ENCODE results near the gene GAPVD1.
"Not testable (repeated sequence)": the region's sequence is repeated elsewhere in the genome, so short reads cannot be mapped to it uniquely, and the experiment has no call there.

The GAPVD1 gene

GRCh38 chr9:125284855-125285254, 23.2 kb downstream of the GAPVD1 start:
- Histone ChIP-seq H3K9me3 (replicated peaks; ENCODE audit: insufficient read depth, low read length) (no peaks in the 10 kb centered on the region), H3K4me2 (ENCODE audit: low read depth, low read length) (no peak overlapping the region), H3K9ac (ENCODE audit: low read length) (no peak overlapping the region), H2AFZ (ENCODE audit: low read length) (no peak overlapping the region), H3K36me3 (replicated peaks; ENCODE audit: insufficient read depth, low read length) (no peaks in the 10 kb centered on the region), H3F3A (ENCODE audit: insufficient read depth, low read length) (no peaks in the 10 kb centered on the region), H3K27ac (ENCODE audit: low read length) (no peak overlapping the region), H3K9me2 (replicated peaks; ENCODE audit: insufficient read depth, low read length) (no peaks in the 10 kb centered on the region), H3K4me3 (ENCODE audit: low read length) (no peak overlapping the region), H3K27me3 (replicated peaks; ENCODE audit: insufficient read depth, low read length) (no peaks in the 10 kb centered on the region), H3K4me1 (ENCODE audit: low read length) (no peaks in the 10 kb centered on the region), H4K20me1 (ENCODE audit: insufficient read depth, low read length) (no peaks in the 10 kb centered on the region; the same call in 1 of the 2 replicates), H3K79me2 (ENCODE audit: low read length) (peaks cover 85% of the 10 kb centered on the region)
- TF ChIP-seq EZH2phosphoT487 (IDR thresholded peaks at IDR 0.05; ENCODE audit: low read length) (no peak), CTCF (IDR thresholded peaks at IDR 0.05; ENCODE audit: low read length) (no peak), EZH2 (optimal IDR thresholded peaks at IDR 0.05; ENCODE audit: low read depth, low read length) (no peak)
- no peak for DNase-seq

- not testable (repeated sequence) for H3K27me3 ChIP-seq (replicated peaks; ENCODE audit: insufficient read depth, low read length); H3K9ac ChIP-seq (ENCODE audit: low read length); H3K4me1 ChIP-seq (ENCODE audit: low read length); H3K4me2 ChIP-seq (ENCODE audit: low read depth, low read length); H3K27ac ChIP-seq (ENCODE audit: low read length); H3K9me3 ChIP-seq (replicated peaks; ENCODE audit: insufficient read depth, low read length); H2AFZ ChIP-seq (ENCODE audit: low read length); H3K36me3 ChIP-seq (replicated peaks; ENCODE audit: insufficient read depth, low read length); H4K20me1 ChIP-seq (ENCODE audit: insufficient read depth, low read length); H3K9me2 ChIP-seq (replicated peaks; ENCODE audit: insufficient read depth, low read length); H3F3A ChIP-seq (ENCODE audit: insufficient read depth, low read length); DNase-seq; H3K4me3 ChIP-seq (ENCODE audit: low read length)
- peaks cover 83% of the 10 kb centered on the region for H3K79me2 ChIP-seq (ENCODE audit: low read length)
Measured at GRCh38 chr9:125286935-125287433, 25.4 kb downstream of the GAPVD1 start.

- Histone ChIP-seq H3K9ac (ENCODE audit: low read length) (no peak overlapping the region), H2AFZ (ENCODE audit: low read length) (no peak overlapping the region), H3K4me1 (ENCODE audit: low read length) (no peaks in the 10 kb centered on the region), H3K9me3 (replicated peaks; ENCODE audit: insufficient read depth, low read length) (no peaks in the 10 kb centered on the region), H4K20me1 (ENCODE audit: insufficient read depth, low read length) (no peaks in the 10 kb centered on the region), H3K27me3 (replicated peaks; ENCODE audit: insufficient read depth, low read length) (no peaks in the 10 kb centered on the region), H3K36me3 (replicated peaks; ENCODE audit: insufficient read depth, low read length) (no peaks in the 10 kb centered on the region), H3K4me3 (ENCODE audit: low read length) (no peak overlapping the region), H3K9me2 (replicated peaks; ENCODE audit: insufficient read depth, low read length) (no peaks in the 10 kb centered on the region), H3K27ac (ENCODE audit: low read length) (no peak overlapping the region), H3K79me2 (ENCODE audit: low read length) (peaks cover 65% of the 10 kb centered on the region), H3K4me2 (ENCODE audit: low read depth, low read length) (no peak overlapping the region), H3F3A (ENCODE audit: insufficient read depth, low read length) (no peaks in the 10 kb centered on the region)
- TF ChIP-seq EZH2phosphoT487 (IDR thresholded peaks at IDR 0.05; ENCODE audit: low read length) (no peak), EZH2 (optimal IDR thresholded peaks at IDR 0.05; ENCODE audit: low read depth, low read length) (no peak)
- no peak for DNase-seq
Measured at GRCh38 chr9:125293134-125293533, 31.5 kb downstream of the GAPVD1 start.

- H3K79me2 ChIP-seq (ENCODE audit: low read length), result peaks cover 41% of the 10 kb centered on the region
- H3K36me3 ChIP-seq (replicated peaks; ENCODE audit: insufficient read depth, low read length), result no peaks in the 10 kb centered on the region; the same call in 1 of the 2 replicates
Measured at GRCh38 chr9:125295657-125296056, 34.0 kb downstream of the GAPVD1 start.

More at GRCh38 chr9:125295657-125296056, 34.0 kb downstream of the GAPVD1 start:
- Histone ChIP-seq H4K20me1 (ENCODE audit: insufficient read depth, low read length) (no peaks in the 10 kb centered on the region), H3K27me3 (replicated peaks; ENCODE audit: insufficient read depth, low read length) (no peaks in the 10 kb centered on the region), H3F3A (ENCODE audit: insufficient read depth, low read length) (no peaks in the 10 kb centered on the region), H2AFZ (ENCODE audit: low read length) (no peak overlapping the region), H3K4me2 (ENCODE audit: low read depth, low read length) (no peak overlapping the region), H3K27ac (ENCODE audit: low read length) (no peak overlapping the region), H3K4me1 (ENCODE audit: low read length) (no peaks in the 10 kb centered on the region), H3K9me3 (replicated peaks; ENCODE audit: insufficient read depth, low read length) (no peaks in the 10 kb centered on the region), H3K9ac (ENCODE audit: low read length) (no peak overlapping the region), H3K4me3 (ENCODE audit: low read length) (no peak overlapping the region), H3K9me2 (replicated peaks; ENCODE audit: insufficient read depth, low read length) (no peaks in the 10 kb centered on the region)
- TF ChIP-seq CTCF (IDR thresholded peaks at IDR 0.05; ENCODE audit: low read length) (no peak), EZH2phosphoT487 (IDR thresholded peaks at IDR 0.05; ENCODE audit: low read length) (no peak), EZH2 (optimal IDR thresholded peaks at IDR 0.05; ENCODE audit: low read depth, low read length) (no peak)
- DNase-seq, result no peak

Measured in MM.1S (cell line).